Ishikawa (cell line): ENCODE data around the gene HDAC9.

ENCODE experiments used
- CEBPB ChIP-seq: IDR thresholded peaks from 2 replicates; pipeline ENCODE4 v1.6.1; 2012
- CREB1 ChIP-seq: IDR thresholded peaks from 2 replicates; pipeline ENCODE4 v1.6.1; 2012; ENCODE audit warnings: low read depth
- EGR1 ChIP-seq: IDR thresholded peaks from 2 replicates; pipeline ENCODE4 v1.6.1; 2012
- EP300 ChIP-seq: IDR thresholded peaks from 2 replicates; pipeline ENCODE4 v1.6.1; 2012; ENCODE audit warnings: borderline replicate concordance
- FOXM1 ChIP-seq: IDR thresholded peaks from 2 replicates; pipeline ENCODE4 v1.6.1; 2012; ENCODE audit warnings: low read depth, borderline replicate concordance
- NFIC ChIP-seq: IDR thresholded peaks from 2 replicates; pipeline ENCODE4 v1.6.1; 2012
- RAD21 ChIP-seq: IDR thresholded peaks from 2 replicates; pipeline ENCODE4 v1.6.1; 2012; ENCODE audit warnings: low read depth
- TAF1 ChIP-seq: IDR thresholded peaks from 2 replicates; pipeline ENCODE4 v1.6.1; 2012; ENCODE audit warnings: low read depth, mild to moderate bottlenecking
- TCF12 ChIP-seq: IDR thresholded peaks from 2 replicates; pipeline ENCODE4 v1.6.1; 2012; ENCODE audit warnings: low read depth
- TEAD4 ChIP-seq: IDR thresholded peaks from 2 replicates; pipeline ENCODE4 v1.6.1; 2012
- YY1 ChIP-seq: IDR thresholded peaks from 2 replicates; pipeline ENCODE4 v1.6.1; 2012; ENCODE audit warnings: low read depth
- ZBTB7A ChIP-seq: IDR thresholded peaks from 2 replicates; pipeline ENCODE4 v1.6.1; 2012; ENCODE audit warnings: low read depth
- TF ChIP-seq, protein P1 (sequence below): IDR thresholded peaks from 2 replicates; pipeline ENCODE4 v1.6.1; 2012
- TF ChIP-seq, protein P2 (sequence below): IDR thresholded peaks from 2 replicates; pipeline ENCODE4 v1.6.1; 2012
- TF ChIP-seq, protein P3 (sequence below): IDR thresholded peaks from 2 replicates; pipeline ENCODE4 v1.6.1; 2012; ENCODE audit warnings: low read depth, mild to moderate bottlenecking

The HDAC9 gene

DNA sequence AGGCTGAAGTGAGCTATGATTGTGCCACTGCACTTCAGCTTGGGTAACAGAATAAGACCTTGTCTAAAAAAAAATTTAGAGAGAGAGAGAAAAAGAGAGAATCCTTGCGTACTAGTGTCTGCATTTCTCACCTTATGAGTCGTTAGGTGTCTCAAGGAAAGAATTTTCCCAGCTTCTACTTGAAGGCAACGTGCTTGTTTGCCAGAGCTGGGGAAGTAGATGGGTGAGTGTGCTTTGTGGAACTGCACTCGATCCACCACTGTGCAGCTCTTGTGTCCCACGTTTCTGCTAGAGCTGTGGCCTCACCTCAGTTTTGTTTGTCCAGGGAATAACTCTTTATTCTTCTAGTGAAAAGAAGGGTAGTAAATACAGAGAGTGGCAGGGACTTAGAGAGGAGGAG is 38.9 kb downstream of the HDAC9 start:
- TF ChIP-seq FOXM1 (no peak), CEBPB (no peak), TAF1 (no peak), CREB1 (no peak), RAD21 (no peak), TCF12 (no peak)
- TF ChIP-seq, protein P1, sequence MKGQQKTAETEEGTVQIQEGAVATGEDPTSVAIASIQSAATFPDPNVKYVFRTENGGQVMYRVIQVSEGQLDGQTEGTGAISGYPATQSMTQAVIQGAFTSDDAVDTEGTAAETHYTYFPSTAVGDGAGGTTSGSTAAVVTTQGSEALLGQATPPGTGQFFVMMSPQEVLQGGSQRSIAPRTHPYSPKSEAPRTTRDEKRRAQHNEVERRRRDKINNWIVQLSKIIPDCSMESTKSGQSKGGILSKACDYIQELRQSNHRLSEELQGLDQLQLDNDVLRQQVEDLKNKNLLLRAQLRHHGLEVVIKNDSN, result no peak

DNA sequence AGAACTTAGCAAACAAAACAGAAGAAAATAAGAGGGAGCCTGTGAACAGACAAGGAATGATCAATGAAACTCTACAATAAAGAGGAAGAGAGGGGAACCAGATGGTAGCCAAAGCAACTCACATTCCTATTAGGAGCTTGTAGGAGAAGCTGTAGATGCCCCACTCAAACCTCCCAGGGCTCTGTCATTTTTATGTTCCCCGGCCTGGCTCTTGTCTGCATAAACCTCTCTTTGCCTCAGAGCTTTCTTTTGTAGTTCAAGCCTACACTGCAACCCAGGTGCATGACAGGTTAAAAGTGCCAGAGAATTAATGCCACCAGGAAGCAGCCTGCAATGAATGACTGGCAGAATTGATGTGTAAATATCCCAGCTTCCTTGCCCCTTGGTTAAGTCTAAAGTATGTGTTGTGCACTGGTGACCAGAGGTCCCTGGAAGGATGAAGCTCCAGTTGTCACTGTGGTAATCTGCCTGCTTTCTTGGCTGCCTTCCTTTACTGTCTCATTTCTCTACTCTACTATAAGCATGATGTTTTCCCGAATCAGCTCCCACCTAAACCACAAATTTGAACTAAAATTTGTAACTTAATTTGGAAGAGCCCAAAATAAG is 40.4 kb downstream of the HDAC9 start:
- TF ChIP-seq ZBTB7A (no peak), RAD21 (no peak), TCF12 (no peak), FOXM1 (no peak), YY1 (no peak), EP300 (no peak)
- TF ChIP-seq, protein P2, sequence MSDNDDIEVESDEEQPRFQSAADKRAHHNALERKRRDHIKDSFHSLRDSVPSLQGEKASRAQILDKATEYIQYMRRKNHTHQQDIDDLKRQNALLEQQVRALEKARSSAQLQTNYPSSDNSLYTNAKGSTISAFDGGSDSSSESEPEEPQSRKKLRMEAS, result no peak
- TF ChIP-seq, protein P1, result no peak

DNA sequence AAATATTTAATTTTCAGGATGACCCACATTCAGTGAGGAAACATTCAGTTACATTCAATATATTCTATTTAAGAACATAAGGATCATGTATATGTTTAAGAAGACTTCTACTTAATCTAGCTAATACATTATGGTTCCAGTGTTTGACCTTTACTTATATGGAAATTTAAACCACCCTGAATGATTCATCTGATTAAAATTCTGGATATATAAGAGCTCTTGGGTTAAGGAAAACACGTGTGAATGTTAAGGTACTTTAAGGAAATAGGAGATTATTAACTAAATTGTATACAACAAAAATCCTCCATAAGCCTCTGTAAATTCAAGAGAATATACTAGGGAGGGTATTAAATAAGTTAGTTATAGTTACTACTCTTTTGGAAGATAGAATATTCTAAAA is 40.9 kb downstream of the HDAC9 start:
- TF ChIP-seq, protein P2, result no peak
- TF ChIP-seq, protein P1, result no peak
- TF ChIP-seq, protein P3, sequence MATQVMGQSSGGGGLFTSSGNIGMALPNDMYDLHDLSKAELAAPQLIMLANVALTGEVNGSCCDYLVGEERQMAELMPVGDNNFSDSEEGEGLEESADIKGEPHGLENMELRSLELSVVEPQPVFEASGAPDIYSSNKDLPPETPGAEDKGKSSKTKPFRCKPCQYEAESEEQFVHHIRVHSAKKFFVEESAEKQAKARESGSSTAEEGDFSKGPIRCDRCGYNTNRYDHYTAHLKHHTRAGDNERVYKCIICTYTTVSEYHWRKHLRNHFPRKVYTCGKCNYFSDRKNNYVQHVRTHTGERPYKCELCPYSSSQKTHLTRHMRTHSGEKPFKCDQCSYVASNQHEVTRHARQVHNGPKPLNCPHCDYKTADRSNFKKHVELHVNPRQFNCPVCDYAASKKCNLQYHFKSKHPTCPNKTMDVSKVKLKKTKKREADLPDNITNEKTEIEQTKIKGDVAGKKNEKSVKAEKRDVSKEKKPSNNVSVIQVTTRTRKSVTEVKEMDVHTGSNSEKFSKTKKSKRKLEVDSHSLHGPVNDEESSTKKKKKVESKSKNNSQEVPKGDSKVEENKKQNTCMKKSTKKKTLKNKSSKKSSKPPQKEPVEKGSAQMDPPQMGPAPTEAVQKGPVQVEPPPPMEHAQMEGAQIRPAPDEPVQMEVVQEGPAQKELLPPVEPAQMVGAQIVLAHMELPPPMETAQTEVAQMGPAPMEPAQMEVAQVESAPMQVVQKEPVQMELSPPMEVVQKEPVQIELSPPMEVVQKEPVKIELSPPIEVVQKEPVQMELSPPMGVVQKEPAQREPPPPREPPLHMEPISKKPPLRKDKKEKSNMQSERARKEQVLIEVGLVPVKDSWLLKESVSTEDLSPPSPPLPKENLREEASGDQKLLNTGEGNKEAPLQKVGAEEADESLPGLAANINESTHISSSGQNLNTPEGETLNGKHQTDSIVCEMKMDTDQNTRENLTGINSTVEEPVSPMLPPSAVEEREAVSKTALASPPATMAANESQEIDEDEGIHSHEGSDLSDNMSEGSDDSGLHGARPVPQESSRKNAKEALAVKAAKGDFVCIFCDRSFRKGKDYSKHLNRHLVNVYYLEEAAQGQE, result no peak

DNA sequence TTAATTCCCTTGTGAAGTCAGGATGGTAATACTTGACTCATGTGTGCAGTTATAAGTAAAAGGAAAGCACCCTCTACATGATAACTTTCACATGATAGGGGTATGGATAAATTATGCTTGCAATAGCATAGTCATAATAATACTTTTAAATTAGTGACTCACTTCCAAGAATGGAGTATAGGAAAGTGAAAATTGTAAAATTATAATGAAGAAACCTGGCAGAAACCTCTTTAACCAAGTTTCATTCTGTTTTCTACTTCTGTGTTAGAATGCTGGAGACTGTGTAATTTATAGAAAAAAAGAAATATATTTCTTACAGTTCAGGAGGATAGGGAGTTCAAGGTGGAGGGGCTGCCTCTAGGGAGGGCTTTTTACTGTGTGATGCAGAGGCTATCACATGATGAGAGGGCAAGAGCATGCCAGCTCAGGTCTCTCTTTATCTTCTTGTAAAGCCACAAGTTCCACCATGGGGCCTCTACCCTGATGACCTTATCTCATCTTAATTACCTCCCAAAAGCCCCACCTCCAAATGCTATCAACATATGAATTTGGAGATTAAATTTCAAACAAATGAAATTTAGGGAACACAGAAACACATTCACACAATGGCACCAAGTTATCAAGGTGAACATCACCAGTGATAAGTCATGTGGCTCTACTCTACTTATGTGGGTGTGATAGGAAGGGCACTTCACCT is 43.2 kb downstream of the HDAC9 start:
- no peak for TF ChIP-seq NFIC
- no peak for TF ChIP-seq FOXM1
- no peak for TF ChIP-seq EGR1
- TF ChIP-seq, protein P1, result no peak
- TF ChIP-seq TAF1, result no peak
- no peak for TF ChIP-seq TEAD4
- TF ChIP-seq, protein P2, result no peak
- no peak for TF ChIP-seq EP300
- TF ChIP-seq TCF12, result no peak
- TF ChIP-seq, protein P3, result no peak
- no peak for TF ChIP-seq CREB1
- no peak for TF ChIP-seq CEBPB
- TF ChIP-seq YY1, result no peak

DNA sequence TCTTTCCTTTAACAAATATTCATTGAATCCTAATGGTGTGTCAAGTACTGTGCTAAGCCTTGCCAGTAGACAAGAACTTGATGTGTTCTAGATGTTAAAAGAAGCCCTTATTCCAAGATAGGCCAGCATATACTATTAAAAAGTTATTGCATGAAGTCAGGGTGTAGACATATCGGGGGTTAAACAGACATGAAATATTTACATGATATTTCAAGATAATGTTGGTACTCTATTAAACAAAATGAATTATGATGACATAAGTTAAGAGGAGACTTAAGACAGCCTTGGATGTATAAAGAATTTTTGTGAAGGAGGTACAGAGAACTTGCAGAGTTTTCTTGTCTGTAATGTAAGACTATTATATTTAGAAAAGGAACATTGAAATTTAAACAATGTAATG is 44.8 kb downstream of the HDAC9 start:
- TF ChIP-seq CREB1 (no peak), TAF1 (no peak), RAD21 (no peak), EP300 (no peak), ZBTB7A (no peak), YY1 (no peak), CEBPB (no peak), EGR1 (no peak), NFIC (no peak), FOXM1 (no peak), TEAD4 (no peak), TCF12 (no peak)
- TF ChIP-seq, protein P3, result no peak
- TF ChIP-seq, protein P2, result no peak
- TF ChIP-seq, protein P1, result no peak
